Measurements from ENCODE around the gene DPAGT1.

GRCh38 chr11:119077839-119078238 is 23.8 kb downstream of the DPAGT1 start:
- TF ChIP-seq, protein P1, sequence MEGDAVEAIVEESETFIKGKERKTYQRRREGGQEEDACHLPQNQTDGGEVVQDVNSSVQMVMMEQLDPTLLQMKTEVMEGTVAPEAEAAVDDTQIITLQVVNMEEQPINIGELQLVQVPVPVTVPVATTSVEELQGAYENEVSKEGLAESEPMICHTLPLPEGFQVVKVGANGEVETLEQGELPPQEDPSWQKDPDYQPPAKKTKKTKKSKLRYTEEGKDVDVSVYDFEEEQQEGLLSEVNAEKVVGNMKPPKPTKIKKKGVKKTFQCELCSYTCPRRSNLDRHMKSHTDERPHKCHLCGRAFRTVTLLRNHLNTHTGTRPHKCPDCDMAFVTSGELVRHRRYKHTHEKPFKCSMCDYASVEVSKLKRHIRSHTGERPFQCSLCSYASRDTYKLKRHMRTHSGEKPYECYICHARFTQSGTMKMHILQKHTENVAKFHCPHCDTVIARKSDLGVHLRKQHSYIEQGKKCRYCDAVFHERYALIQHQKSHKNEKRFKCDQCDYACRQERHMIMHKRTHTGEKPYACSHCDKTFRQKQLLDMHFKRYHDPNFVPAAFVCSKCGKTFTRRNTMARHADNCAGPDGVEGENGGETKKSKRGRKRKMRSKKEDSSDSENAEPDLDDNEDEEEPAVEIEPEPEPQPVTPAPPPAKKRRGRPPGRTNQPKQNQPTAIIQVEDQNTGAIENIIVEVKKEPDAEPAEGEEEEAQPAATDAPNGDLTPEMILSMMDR (conservative IDR thresholded peaks at IDR 0.05): no peak
- TF ChIP-seq EZH2 (IDR thresholded peaks at IDR 0.05; ENCODE audit: low read depth): no peak

Measured in PC-9 (cell line).